ENCODE data around the gene NPR3. TPM values are rescaled to one million over a fixed set of nuclear protein-coding genes. Genes with fewer than 3 reads are reported as not detected.

The NPR3 gene
- total RNA-seq, 2 experiments from 2014 or later, result 0.16 TPM; not detected in 1

DNA sequence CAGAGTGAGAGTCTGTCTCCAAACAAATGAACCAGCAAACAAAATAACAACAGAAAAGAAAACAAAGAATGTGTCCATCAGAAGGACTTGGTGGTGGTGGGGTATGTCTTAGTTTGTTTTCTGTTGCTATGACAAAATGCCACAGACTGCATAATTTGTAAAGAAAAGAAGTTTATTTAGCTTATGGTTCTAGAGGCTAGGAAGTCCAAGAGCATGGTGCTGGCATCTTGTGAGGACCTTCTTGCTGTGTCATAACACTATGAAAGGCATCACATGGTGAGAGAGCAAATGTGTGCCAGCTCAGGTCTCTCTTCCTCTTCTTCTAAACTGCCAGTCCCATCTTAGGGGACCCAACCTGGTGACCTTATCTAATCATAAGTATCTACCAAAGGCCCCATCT, 10.5 kb downstream of the NPR3 start:
- Mint-ChIP-seq H3K4me3 (no peak overlapping the region), H3K4me1 (no peaks in the 10 kb centered on the region), H3K9me3 (ENCODE audit: low read depth) (no peaks in the 10 kb centered on the region), H3K36me3 (no peaks in the 10 kb centered on the region), H3K27ac (no peak overlapping the region), H3K27me3 (peaks cover 21% of the 10 kb centered on the region)
- no peak for DNase-seq
- CTCF ChIA-PET, result no interaction called here
- no peak for ATAC-seq

DNA sequence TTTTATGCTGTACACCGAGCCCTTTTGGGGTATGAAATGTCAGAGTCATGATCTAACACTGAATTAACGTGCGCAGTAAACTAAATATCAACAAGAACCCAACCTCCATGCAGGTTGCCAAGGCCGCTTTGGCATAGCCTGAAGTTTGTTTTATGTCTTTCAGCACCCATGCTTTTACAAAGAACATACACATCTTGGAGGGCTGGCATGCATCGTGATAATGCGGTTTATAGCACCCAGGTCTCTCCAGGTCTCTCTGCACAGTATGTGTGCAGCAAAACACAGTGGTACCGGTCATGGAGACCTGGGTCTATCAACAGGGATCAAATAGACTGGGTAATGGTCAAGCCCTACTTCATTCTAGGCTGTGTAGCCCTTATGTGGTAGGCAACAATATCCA, 11.8 kb downstream of the NPR3 start:
- ATAC-seq (no peak), DNase-seq (no peak)
- H3K36me3 Mint-ChIP-seq, result no peaks in the 10 kb centered on the region
- H3K4me1 Mint-ChIP-seq, result no peaks in the 10 kb centered on the region
- no peak overlapping the region for H3K4me3 Mint-ChIP-seq
- H3K27me3 Mint-ChIP-seq, result peaks cover 13% of the 10 kb centered on the region
- H3K27ac Mint-ChIP-seq, result no peak overlapping the region
- no peaks in the 10 kb centered on the region for H3K9me3 Mint-ChIP-seq (ENCODE audit: low read depth)
- CTCF ChIA-PET, result no interaction called here

DNA sequence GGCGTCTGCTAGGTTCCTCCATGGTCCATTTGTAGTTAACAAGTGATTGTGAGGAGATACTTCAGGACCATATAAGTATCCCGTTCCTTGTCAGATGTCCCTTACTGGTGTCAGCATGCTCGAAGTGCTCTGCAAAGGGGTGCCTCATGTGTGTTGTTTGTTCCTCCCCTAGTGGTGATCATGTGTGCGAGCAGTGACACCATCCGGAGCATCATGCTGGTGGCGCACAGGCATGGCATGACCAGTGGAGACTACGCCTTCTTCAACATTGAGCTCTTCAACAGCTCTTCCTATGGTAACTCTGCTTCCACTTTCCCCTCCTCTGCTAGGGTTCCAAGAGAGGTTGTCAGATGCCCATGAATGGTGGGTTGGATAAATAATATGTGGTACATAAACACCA, 13.4 kb downstream of the NPR3 start:
- H3K9me3 Mint-ChIP-seq (ENCODE audit: low read depth), result no peaks in the 10 kb centered on the region
- H3K4me3 Mint-ChIP-seq, result no peak overlapping the region
- H3K36me3 Mint-ChIP-seq, result no peaks in the 10 kb centered on the region
- DNase-seq, result no peak
- CTCF ChIA-PET, result no interaction called here
- peaks cover 10% of the 10 kb centered on the region for H3K27me3 Mint-ChIP-seq
- no peak overlapping the region for H3K27ac Mint-ChIP-seq
- no peaks in the 10 kb centered on the region for H3K4me1 Mint-ChIP-seq
- no peak for ATAC-seq

DNA sequence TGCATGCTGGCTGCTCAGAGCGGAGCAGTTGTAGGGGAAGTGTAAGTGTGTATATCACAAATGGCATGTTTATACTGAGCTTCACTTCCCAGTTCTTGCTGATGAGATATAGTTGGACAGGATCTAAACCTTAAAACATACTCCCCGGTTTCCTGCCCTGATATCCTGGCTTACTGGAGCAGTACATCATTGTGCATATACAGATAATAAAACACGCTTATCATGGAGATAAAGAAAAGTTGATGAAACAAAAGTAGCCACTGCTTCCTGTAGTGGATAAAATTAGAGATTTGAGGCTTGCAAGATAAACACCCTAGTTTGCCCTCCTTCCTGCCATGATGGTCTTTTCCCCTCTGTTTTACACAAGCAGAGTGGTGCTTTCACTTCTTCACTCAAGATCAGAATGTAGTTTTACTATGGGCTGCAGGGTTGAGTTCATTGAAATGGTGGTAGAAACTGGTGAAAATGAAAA, 15.0 kb downstream of the NPR3 start:
- no peak for ATAC-seq
- no peak overlapping the region for H3K27ac Mint-ChIP-seq

DNA sequence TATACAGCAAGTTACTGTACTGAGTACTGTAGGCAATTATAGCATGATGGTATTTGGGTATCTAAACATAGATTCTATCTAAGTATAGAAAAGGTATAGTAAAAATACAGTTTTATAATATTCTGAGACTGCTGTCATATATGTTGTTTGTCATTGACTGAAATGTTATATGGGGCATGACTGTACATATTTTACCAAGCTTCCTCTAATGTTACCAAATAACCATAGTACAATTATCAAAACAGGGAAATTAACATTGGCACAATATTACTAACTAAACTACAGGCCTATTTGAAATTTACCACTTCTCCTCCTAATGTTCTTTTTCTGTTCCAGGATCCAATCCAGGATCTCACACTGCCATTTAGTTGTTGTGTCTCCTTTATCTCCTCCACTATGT, 18.5 kb downstream of the NPR3 start:
- Mint-ChIP-seq H3K4me3 (no peak overlapping the region), H3K4me1 (no peaks in the 10 kb centered on the region), H3K9me3 (ENCODE audit: low read depth) (peaks cover 1% of the 10 kb centered on the region), H3K27ac (no peak overlapping the region), H3K27me3 (peaks cover 12% of the 10 kb centered on the region), H3K36me3 (no peaks in the 10 kb centered on the region)
- ATAC-seq (no peak), DNase-seq (no peak)
- CTCF ChIA-PET, result no interaction called here

More for the DNA sequence above, 15.0 kb downstream of the NPR3 start:
- CTCF ChIA-PET, result no interaction called here
- Mint-ChIP-seq H3K4me3 (no peak overlapping the region), H3K9me3 (ENCODE audit: low read depth) (no peaks in the 10 kb centered on the region), H3K27me3 (peaks cover 10% of the 10 kb centered on the region), H3K36me3 (no peaks in the 10 kb centered on the region), H3K4me1 (no peaks in the 10 kb centered on the region)
- no peak for DNase-seq

DNA sequence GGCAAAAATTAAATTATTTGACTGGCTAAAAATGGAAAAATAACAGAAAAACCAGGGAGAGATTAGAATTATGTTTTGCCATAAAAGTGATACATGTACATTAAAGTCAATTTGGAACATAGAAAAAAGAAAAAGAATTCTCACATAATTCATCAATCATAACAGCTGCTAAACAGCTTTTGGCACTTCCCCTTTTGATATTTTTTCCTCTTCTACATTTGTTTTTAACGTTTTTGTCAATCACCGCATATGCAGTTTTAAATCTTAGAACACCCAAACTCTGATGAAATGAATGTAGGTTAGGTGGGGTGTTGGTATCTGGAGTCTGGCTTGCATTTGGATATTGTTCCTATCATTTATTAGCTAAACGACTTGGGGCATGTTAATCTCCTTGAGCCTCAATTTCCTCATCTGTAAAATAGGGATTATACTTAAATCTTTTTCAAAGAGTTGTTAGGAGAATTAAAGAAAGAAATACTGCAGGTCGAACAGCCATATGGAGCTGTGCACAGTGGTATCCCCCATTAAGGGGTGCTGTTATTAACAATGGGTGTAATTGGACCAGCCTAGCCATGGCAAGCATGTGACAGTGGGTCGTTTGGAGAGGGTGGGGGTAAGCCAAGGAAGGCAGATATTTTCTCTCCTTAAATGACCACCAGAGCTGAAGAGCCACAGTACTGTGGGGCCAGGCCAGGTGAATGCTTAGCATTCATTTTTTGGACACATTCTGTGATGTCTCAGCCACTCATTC, 22.6 kb downstream of the NPR3 start:
- Mint-ChIP-seq H3K27me3 (peaks cover 2% of the 10 kb centered on the region), H3K36me3 (no peaks in the 10 kb centered on the region), H3K4me3 (no peak overlapping the region), H3K27ac (no peak overlapping the region), H3K9me3 (ENCODE audit: low read depth) (peaks cover 1% of the 10 kb centered on the region), H3K4me1 (no peaks in the 10 kb centered on the region)
- DNase-seq (no peak), ATAC-seq (no peak)
- CTCF ChIA-PET, result no interaction called here

DNA sequence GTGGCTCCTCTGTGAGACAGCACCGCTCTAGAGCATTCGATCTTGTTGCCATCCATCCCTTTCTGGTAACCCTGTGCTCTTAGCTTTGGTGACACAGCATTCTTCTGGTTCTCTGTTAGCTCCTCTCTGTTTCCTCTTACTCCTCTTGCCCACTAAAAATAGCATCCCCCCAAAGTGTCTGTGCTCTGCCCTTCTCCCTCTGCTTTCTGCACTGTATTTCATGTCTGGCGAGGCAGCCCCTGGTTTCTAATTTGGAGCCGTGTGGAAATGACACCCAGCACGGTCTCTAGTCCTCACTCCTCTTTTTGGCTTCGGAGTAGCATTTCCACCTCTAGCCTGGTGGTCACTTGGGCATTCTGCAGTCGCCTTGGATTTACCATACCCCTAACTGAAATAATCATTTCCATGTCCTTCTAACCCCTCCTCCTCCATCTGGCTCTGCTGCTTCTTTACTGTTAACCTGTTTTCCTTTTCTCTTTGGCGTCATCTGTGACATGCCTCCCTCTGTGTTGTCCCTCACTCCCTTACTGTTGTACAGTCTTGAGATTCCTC, 23.8 kb downstream of the NPR3 start:
- Mint-ChIP-seq H3K9me3 (ENCODE audit: low read depth) (peaks cover 1% of the 10 kb centered on the region), H3K4me3 (no peak overlapping the region), H3K36me3 (no peaks in the 10 kb centered on the region), H3K27me3 (peaks cover 2% of the 10 kb centered on the region), H3K27ac (no peak overlapping the region), H3K4me1 (no peaks in the 10 kb centered on the region)
- CTCF ChIA-PET, result no interaction called here
- DNase-seq (no peak), ATAC-seq (no peak)

DNA sequence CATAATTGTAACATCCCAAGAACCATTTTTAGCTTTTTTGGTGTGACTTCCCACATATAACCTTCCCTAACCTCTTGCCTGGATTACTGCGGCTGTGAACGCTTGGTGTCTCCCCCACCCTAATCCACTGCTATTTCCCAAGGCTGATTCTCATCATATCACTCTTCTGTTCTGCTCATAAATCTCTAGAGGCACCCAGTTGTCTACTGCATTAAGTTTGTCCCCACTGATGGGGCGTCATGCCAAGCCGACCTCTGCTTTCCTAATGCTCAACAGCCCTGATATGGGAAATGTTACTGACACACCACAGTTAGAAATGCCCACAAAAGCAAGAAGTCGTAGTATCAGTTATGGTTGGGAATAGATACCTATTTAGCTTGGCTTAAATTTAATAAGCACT, 24.4 kb downstream of the NPR3 start:
- CTCF ChIA-PET, result no interaction called here
- H3K27ac Mint-ChIP-seq, result no peak overlapping the region
- H3K9me3 Mint-ChIP-seq (ENCODE audit: low read depth), result peaks cover 1% of the 10 kb centered on the region
- DNase-seq (no peak), ATAC-seq (no peak)
- no peak overlapping the region for H3K4me3 Mint-ChIP-seq
- H3K4me1 Mint-ChIP-seq, result no peaks in the 10 kb centered on the region
- peaks cover 2% of the 10 kb centered on the region for H3K27me3 Mint-ChIP-seq
- H3K36me3 Mint-ChIP-seq, result no peaks in the 10 kb centered on the region

DNA sequence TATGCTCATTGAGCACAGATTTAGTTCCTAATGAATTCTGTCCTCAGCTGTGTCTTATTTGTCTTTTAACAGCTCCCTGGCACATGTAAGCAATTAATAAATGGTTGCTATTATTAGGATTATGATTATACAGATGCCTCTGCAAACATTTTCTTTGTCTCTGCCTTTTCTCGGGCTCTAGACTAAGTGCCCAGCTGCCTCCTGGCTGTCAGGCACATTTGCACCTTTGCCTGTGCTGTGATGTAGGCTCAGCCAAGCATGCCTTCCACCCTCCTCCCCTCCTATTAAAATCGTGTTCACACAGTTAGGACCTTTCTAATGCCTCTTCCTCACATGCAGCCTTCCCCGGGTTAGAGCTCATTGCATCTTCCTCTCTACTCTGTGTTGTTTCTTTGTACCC, 25.7 kb downstream of the NPR3 start:
- ATAC-seq (no peak), DNase-seq (no peak)
- no peak overlapping the region for H3K27ac Mint-ChIP-seq
- H3K36me3 Mint-ChIP-seq, result no peaks in the 10 kb centered on the region
- peaks cover 1% of the 10 kb centered on the region for H3K9me3 Mint-ChIP-seq (ENCODE audit: low read depth)
- no peaks in the 10 kb centered on the region for H3K4me1 Mint-ChIP-seq
- CTCF ChIA-PET, result no interaction called here
- H3K27me3 Mint-ChIP-seq, result peaks cover 2% of the 10 kb centered on the region
- no peak overlapping the region for H3K4me3 Mint-ChIP-seq

DNA sequence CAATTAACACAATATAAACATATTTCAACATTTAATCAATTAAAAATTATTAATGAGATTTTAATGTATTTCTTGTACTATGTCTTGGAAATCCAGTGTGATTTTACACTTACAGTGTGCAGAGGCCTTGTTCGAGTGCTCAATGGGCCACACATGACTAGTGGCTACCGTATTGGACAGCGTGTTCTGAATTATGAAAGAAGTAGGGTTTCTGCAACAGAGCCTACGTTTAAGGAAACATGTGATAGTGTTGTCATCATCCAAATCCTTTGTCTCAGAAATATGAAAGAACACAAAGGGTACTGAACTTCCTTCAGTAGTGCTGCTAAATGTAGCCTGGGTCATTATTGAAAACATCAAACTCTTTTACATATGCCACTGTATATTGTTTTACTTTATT, 29.5 kb downstream of the NPR3 start:
- Mint-ChIP-seq H3K9me3 (ENCODE audit: low read depth) (no peaks in the 10 kb centered on the region), H3K27me3 (no peaks in the 10 kb centered on the region), H3K36me3 (no peaks in the 10 kb centered on the region), H3K27ac (no peak overlapping the region), H3K4me3 (no peak overlapping the region), H3K4me1 (no peaks in the 10 kb centered on the region)
- DNase-seq (no peak), ATAC-seq (no peak)
- CTCF ChIA-PET, result no interaction called here

DNA sequence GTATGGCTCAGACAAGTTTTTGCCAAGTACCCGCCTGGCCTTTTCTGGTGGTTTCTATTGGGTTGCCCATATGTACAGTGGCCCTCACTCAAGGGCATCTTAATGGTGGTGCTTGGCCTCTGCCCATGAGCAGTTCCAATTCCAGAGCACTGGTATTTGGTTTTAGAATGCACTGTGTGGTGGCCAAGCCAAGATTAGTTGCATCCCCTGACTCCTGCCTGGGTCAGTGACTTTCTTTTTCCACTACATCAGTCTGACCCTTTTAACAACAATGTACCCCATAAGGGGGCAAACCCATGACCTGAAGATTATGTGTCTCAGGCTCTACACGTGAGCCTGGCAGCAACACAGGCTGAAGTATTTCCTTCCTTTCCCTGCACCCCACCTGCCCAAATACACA, 34.2 kb downstream of the NPR3 start:
- Mint-ChIP-seq H3K4me3 (no peak overlapping the region), H3K27ac (no peak overlapping the region), H3K9me3 (ENCODE audit: low read depth) (peaks cover 2% of the 10 kb centered on the region), H3K36me3 (no peaks in the 10 kb centered on the region), H3K27me3 (no peaks in the 10 kb centered on the region), H3K4me1 (no peaks in the 10 kb centered on the region)
- ATAC-seq (no peak), DNase-seq (no peak)
- CTCF ChIA-PET, result no interaction called here

DNA sequence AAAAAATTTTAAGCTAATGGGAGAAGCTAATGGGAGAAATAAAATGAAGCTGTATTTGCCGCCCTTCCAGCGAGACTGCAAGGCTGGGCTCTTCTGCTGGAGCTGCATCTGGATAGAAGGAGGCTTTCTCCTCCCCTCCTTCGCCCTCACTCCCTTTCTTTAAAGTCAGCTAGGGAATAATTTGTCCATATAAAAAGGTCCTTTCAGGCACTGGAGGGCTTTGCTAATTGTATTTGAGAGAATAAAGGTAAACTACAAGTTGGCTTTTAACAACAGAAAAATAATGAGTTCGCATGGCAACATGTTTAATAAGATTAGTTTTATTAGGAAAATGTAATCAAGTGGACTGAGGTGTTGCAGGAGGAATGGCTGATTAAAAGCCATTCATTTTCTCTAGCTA, 41.3 kb downstream of the NPR3 start:
- CTCF ChIA-PET, result no interaction called here

DNA sequence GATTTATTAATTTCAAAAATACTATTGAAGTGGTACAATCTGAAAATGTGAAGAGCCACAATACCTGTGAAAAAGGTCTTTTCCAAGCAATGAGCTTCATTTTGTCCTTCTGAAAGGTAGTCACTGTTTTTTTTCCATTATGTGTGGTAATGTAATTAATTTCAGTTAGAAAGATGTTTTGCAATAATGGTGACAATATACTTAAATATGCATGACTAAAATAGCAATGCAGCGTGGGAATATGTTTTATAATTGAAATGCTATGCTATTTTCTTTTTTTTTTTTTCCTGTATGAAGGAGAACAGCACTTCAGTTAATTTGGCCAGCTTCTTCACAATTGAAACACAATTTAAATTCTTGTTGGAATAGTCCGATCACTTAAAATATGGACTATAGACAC, 41.9 kb downstream of the NPR3 start:
- no peaks in the 10 kb centered on the region for H3K27me3 Mint-ChIP-seq
- H3K27ac Mint-ChIP-seq, result no peak overlapping the region
- ATAC-seq (no peak), DNase-seq (no peak)
- no peak overlapping the region for H3K4me3 Mint-ChIP-seq
- CTCF ChIA-PET, result no interaction called here
- no peaks in the 10 kb centered on the region for H3K4me1 Mint-ChIP-seq
- no peaks in the 10 kb centered on the region for H3K36me3 Mint-ChIP-seq
- H3K9me3 Mint-ChIP-seq (ENCODE audit: low read depth), result peaks cover 4% of the 10 kb centered on the region

More for the DNA sequence above, 41.3 kb downstream of the NPR3 start:
- no peaks in the 10 kb centered on the region for H3K27me3 Mint-ChIP-seq
- H3K4me3 Mint-ChIP-seq, result no peak overlapping the region
- peaks cover 4% of the 10 kb centered on the region for H3K9me3 Mint-ChIP-seq (ENCODE audit: low read depth)
- DNase-seq (no peak), ATAC-seq (no peak)
- no peaks in the 10 kb centered on the region for H3K36me3 Mint-ChIP-seq
- H3K4me1 Mint-ChIP-seq, result no peaks in the 10 kb centered on the region
- H3K27ac Mint-ChIP-seq, result no peak overlapping the region

DNA sequence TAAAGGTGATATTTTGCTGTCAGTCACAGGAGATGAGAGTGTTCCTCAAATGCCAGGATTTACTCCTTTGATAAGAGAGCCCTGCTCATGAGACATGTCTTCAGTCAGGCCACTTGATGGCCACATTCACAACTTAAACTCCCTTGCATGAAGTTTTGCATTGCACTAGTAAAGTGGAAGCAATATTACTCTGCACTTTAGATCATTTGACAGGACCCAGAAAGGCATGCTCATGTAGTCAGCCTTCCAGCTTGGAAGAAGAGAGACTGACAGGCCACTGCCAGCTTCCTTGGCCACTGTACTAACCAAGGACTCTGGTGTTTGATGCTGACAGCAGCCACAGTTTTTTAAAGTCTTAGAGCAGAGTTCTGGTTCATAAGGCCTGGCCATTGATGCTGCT, 42.6 kb downstream of the NPR3 start:
- ATAC-seq, result no peak
- Mint-ChIP-seq H3K9me3 (ENCODE audit: low read depth) (peaks cover 4% of the 10 kb centered on the region), H3K36me3 (no peaks in the 10 kb centered on the region), H3K27me3 (no peaks in the 10 kb centered on the region), H3K27ac (no peak overlapping the region), H3K4me3 (no peak overlapping the region), H3K4me1 (no peaks in the 10 kb centered on the region)
- CTCF ChIA-PET, result no interaction called here
- no peak for DNase-seq
